SK-N-MC (cell line): ENCODE results near the gene ARHGEF28.

ENCODE experiments used
- EZH2 ChIP-seq: fragments of 200-600 bp; sonication (generic); IDR thresholded peaks from one replicate; pipeline ENCODE4 v1.6.1; 2017; ENCODE audit warnings: antibody characterized with exemption
- POLR2AphosphoS5 ChIP-seq: IDR thresholded peaks from 2 replicates; pipeline ENCODE4 v1.6.1; 2012; ENCODE audit warnings: mild to moderate bottlenecking, low read depth, low read length, borderline replicate concordance

- no peak for TF ChIP-seq EZH2
- no peak for TF ChIP-seq POLR2AphosphoS5
Measured at GRCh38 chr5:73668486-73669111, 42.6 kb downstream of the ARHGEF28 start.
